Smooth muscle cell (in vitro differentiated cells): Measurements from ENCODE around the gene C1QTNF8. TPM values are rescaled to one million over a fixed set of nuclear protein-coding genes. Genes with fewer than 3 reads are reported as not detected.

Source experiments
- DNase-seq: peaks from one replicate; lab custom pipeline; 2025; ENCODE audit not compliant: unreplicated experiment; lab: John Stamatoyannopoulos, UW
- H2AFZ ChIP-seq: fragments of 200-600 bp; sonication (generic); 2 replicates; pipeline ENCODE4 v1.6.0; 2016; ENCODE audit warnings: antibody characterized with exemption, low read depth, mild to moderate bottlenecking
- H3F3A ChIP-seq: fragments of 200-600 bp; sonication (generic); 2 replicates; pipeline ENCODE4 v1.6.0; 2017; ENCODE audit warnings: antibody characterized with exemption, low read depth
- H3K27ac ChIP-seq: fragments of 200-600 bp; sonication (generic); 2 replicates; pipeline ENCODE4 v1.5.1; 2016; ENCODE audit warnings: low read depth, mild to moderate bottlenecking
- H3K27me3 ChIP-seq: fragments of 200-600 bp; sonication (generic); 2 replicates; pipeline ENCODE4 v1.6.1; 2016; ENCODE audit warnings: low read depth, mild to moderate bottlenecking
- H3K36me3 ChIP-seq: fragments of 200-600 bp; sonication (generic); 2 replicates; pipeline ENCODE4 v1.5.1; 2016; ENCODE audit warnings: low read depth
- H3K4me1 ChIP-seq: fragments of 200-600 bp; sonication (generic); 2 replicates; pipeline ENCODE4 v1.5.1; 2016; ENCODE audit warnings: low read depth
- H3K4me2 ChIP-seq: fragments of 200-600 bp; sonication (generic); 2 replicates; pipeline ENCODE4 v1.6.0; 2016; ENCODE audit warnings: mild to moderate bottlenecking
- H3K4me3 ChIP-seq: fragments of 200-600 bp; sonication (generic); 2 replicates; pipeline ENCODE4 v1.5.1; 2016; ENCODE audit warnings: mild to moderate bottlenecking
- H3K79me2 ChIP-seq: fragments of 200-600 bp; sonication (generic); 2 replicates; pipeline ENCODE4 v1.6.0; 2016; ENCODE audit warnings: low read depth, mild to moderate bottlenecking
- H3K9ac ChIP-seq: fragments of 200-600 bp; sonication (generic); 2 replicates; pipeline ENCODE4 v1.6.0; 2016; ENCODE audit warnings: low read depth
- H3K9me3 ChIP-seq: fragments of 200-600 bp; sonication (generic); replicated peaks from 2 replicates; pipeline ENCODE4 v1.5.1; 2016; ENCODE audit warnings: low read depth
- H4K20me1 ChIP-seq: fragments of 200-600 bp; sonication (generic); 2 replicates; pipeline ENCODE4 v1.6.0; 2016; ENCODE audit warnings: low read depth
- WGBS: methylation state at CpG from one replicate; pipeline ENCODE4 v1.1.7; 2016; ENCODE audit warnings: low lambda C conversion rate; 5-methylcytosine and 5-hydroxymethylcytosine counted together
- polyA plus RNA-seq: library from polyadenylated mRNA; unstranded; fragments of >200 nt; fragmentation: Nextera tagmentation; extraction: Ambion mirVana; gene quantifications from 2 replicates; pipeline ENCODE4 v1.2.1, GENCODE V29; 2016
- total RNA-seq: library from RNA; depleted of rRNA; stranded (reverse); fragments of >200 nt; gene quantifications from 2 replicates; pipeline ENCODE4 v1.2.3, GENCODE V29; 2014
- TF ChIP-seq, protein P1 (sequence below): fragments of 200-600 bp; sonication (generic); IDR thresholded peaks from 2 replicates; pipeline ENCODE4 v1.5.1; 2017; ENCODE audit warnings: borderline replicate concordance, mild to moderate bottlenecking, antibody characterized with exemption; ENCODE audit not compliant: insufficient read depth, poor library complexity, severe bottlenecking

C1QTNF8 gene
- total and polyA plus RNA-seq, 2 experiments from 2014 or later: not detected

DNA sequence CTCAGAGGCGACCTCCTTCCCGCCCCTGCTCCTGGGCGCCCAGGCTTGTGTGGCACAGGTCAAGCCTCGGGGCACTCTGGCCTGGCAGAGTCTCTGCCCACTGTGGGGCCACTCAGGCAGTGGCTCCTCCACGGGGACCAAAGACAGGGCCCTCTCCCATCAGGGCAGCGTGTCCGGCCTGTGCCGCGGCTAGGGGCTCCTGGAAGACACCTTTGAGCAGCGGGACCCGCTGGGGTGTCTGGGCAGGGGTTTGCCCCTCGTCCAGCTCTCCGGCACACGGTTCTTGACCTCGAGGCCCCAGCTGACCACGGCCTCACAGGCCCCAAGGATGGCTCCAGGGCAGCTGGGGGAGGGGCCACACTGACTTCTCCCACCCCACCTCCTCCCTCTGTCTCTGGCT, 48.2 kb downstream of the C1QTNF8 start:
- Histone ChIP-seq H3K4me2 (peak overlapping the region; percentile 54), H2AFZ (no peak overlapping the region), H3K4me1 (no peaks in the 10 kb centered on the region), H3K79me2 (no peaks in the 10 kb centered on the region), H3K9me3 (no peaks in the 10 kb centered on the region), H3K36me3 (no peaks in the 10 kb centered on the region), H3K9ac (no peak overlapping the region), H4K20me1 (no peaks in the 10 kb centered on the region), H3K4me3 (no peak overlapping the region), H3K27ac (no peak overlapping the region), H3F3A (no peaks in the 10 kb centered on the region), H3K27me3 (no peaks in the 10 kb centered on the region)
- 92% methylated on average over 16 of the region's 16 CpGs for WGBS
- TF ChIP-seq, protein P1, sequence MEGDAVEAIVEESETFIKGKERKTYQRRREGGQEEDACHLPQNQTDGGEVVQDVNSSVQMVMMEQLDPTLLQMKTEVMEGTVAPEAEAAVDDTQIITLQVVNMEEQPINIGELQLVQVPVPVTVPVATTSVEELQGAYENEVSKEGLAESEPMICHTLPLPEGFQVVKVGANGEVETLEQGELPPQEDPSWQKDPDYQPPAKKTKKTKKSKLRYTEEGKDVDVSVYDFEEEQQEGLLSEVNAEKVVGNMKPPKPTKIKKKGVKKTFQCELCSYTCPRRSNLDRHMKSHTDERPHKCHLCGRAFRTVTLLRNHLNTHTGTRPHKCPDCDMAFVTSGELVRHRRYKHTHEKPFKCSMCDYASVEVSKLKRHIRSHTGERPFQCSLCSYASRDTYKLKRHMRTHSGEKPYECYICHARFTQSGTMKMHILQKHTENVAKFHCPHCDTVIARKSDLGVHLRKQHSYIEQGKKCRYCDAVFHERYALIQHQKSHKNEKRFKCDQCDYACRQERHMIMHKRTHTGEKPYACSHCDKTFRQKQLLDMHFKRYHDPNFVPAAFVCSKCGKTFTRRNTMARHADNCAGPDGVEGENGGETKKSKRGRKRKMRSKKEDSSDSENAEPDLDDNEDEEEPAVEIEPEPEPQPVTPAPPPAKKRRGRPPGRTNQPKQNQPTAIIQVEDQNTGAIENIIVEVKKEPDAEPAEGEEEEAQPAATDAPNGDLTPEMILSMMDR: no peak
- no peak for DNase-seq

DNA sequence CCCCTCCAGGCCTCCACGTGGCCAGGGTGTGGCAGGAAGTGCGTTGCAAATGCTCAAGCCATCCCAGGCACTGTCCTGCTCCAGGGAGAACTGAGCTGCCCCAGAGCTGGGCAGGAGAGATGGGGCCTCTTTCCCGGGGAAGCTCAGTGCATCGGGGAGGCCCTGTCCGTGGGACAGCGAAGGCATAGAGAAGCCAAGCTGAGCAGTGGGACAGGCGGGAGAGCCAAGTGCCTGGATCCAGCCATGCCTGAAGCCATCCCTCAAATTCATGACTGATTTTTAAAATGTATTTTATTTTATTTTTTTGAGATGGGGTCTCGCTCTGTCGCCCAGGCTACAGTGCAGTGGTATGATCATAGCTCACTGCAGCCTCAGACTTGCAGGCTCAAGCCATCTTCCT, 48.9 kb downstream of the C1QTNF8 start:
- no peaks in the 10 kb centered on the region for H3K79me2 ChIP-seq
- no peak overlapping the region for H3K27ac ChIP-seq
- H3K4me1 ChIP-seq: no peaks in the 10 kb centered on the region
- DNase-seq: no peak
- 95% methylated on average over 9 of the region's 9 CpGs for WGBS
- H3K4me2 ChIP-seq: no peak overlapping the region
- no peak overlapping the region for H2AFZ ChIP-seq
- H3F3A ChIP-seq: no peaks in the 10 kb centered on the region
- H3K4me3 ChIP-seq: no peak overlapping the region
- H4K20me1 ChIP-seq: no peaks in the 10 kb centered on the region
- H3K9ac ChIP-seq: no peak overlapping the region
- TF ChIP-seq, protein P1: no peak
- no peaks in the 10 kb centered on the region for H3K27me3 ChIP-seq
- no peaks in the 10 kb centered on the region for H3K36me3 ChIP-seq
- H3K9me3 ChIP-seq: no peaks in the 10 kb centered on the region

DNA sequence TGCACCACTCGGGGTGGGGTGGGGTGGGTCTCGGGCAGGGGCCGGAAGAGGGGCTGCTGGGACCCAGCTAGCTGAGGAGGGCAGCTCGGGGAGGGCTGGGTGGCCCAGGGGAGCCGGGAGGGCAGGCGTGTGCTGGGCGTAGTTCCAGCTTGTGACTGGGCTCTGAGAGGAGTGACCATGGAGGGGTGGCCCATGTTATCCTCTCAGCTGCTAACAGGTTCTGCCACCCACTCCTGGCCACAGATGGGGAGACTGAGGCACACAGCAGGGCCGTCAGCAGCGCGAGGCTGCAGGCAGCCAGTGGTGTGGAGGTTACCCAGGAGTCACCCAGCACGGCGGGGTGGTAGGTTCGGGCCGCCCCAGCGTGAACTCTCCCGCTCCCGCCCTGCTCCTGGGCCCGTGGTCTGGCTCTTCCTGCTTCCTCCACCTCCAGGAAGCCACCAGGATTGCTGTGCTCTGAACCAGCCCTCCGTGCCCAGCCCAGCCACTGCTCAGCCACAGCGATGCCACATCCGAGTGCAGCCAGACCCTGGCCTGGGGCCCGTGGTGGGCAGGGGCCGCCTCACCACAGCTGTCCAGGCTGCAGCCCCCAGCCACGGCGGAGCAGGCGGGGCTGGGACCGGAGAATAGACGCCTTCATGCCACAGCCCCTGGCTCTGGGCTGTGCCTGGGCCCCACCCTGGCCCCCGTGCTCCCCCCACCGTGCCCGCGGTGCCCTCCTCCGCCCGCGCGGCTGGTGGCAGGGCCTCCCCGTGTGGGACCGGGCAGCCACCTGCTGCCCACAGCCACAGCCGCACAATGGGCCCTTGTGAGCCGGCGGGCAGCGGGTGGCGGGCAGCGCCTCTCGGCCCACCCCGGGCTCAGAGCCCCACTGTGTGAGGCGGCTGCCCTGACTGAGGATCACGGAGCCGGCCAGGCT, 49.8 kb downstream of the C1QTNF8 start:
- TF ChIP-seq, protein P1: no peak
- Histone ChIP-seq H3K27ac (no peak overlapping the region), H3K9me3 (no peaks in the 10 kb centered on the region), H2AFZ (no peak overlapping the region), H3K4me3 (no peak overlapping the region), H3K27me3 (no peaks in the 10 kb centered on the region), H3K4me2 (no peak overlapping the region), H4K20me1 (no peaks in the 10 kb centered on the region), H3K79me2 (no peaks in the 10 kb centered on the region), H3K4me1 (no peaks in the 10 kb centered on the region), H3K36me3 (no peaks in the 10 kb centered on the region), H3F3A (no peaks in the 10 kb centered on the region), H3K9ac (no peak overlapping the region)
- DNase-seq: no peak
- WGBS: 95% methylated on average over 39 of the region's 49 CpGs
